GM12892 (cell line): ENCODE results near the gene PF4V1.

Source experiments
- POLR2A ChIP-seq: IDR thresholded peaks from 2 replicates; pipeline ENCODE4 v1.6.1; 2011; ENCODE audit warnings: low read depth, low read length, control low read depth
- POLR2AphosphoS5 ChIP-seq: IDR thresholded peaks from 2 replicates; pipeline ENCODE4 v1.6.1; 2011; ENCODE audit warnings: low read depth, low read length, control low read depth
- TAF1 ChIP-seq: IDR thresholded peaks from 2 replicates; pipeline ENCODE4 v1.6.1; 2011; ENCODE audit warnings: low read depth, mild to moderate bottlenecking, control low read depth, low read length, borderline replicate concordance

- TF ChIP-seq POLR2A, result no peak
- TF ChIP-seq TAF1, result no peak
- TF ChIP-seq POLR2AphosphoS5, result no peak
These were observed 39.9 kb downstream of the PF4V1 start for GRCh38 chr4:73892966-73893365.
